Kidney (tissue), 14 donors: ENCODE results near the gene NOXO1. TPM values are rescaled to one million over a fixed set of nuclear protein-coding genes. Genes with fewer than 3 reads are reported as not detected.

Source experiments
- DNase-seq, 5 donors: peaks; one replicate each; pipeline ENCODE4 v3.0.0-alpha.2; 2013 to 2020
- FAIRE-seq: peaks from 2 replicates; lab custom pipeline; 2012; peaks lifted over from hg19 to GRCh38; lab: Jason Lieb, UNC
- H3K27ac ChIP-seq, 2 donors: one replicate each; pipeline ENCODE4 v1.7.0; 2013; ENCODE audit warnings: low read depth in 2 of 2, low read length in 2 of 2, inconsistent platforms in 1 of 2
- H3K27me3 ChIP-seq: one replicate; pipeline ENCODE4 v1.7.1; 2013; ENCODE audit warnings: low read length, inconsistent platforms; ENCODE audit not compliant: control insufficient read depth, insufficient read depth
- H3K36me3 ChIP-seq, 3 donors: one replicate each; pipeline versions ENCODE4 v1.7.0 to v1.7.1; 2013; ENCODE audit warnings: low read length in 3 of 3, control low read depth in 1 of 3, inconsistent platforms in 1 of 3; ENCODE audit not compliant: insufficient read depth in 3 of 3, control insufficient read depth in 2 of 3
- H3K4me1 ChIP-seq, 3 donors: one replicate each; pipeline versions ENCODE4 v1.7.0 to v1.7.1; 2013; ENCODE audit warnings: low read length in 3 of 3, inconsistent platforms in 1 of 3, low read depth in 1 of 3; ENCODE audit not compliant: control insufficient read depth in 2 of 3, insufficient read depth in 2 of 3
- H3K4me3 ChIP-seq, 3 donors: one replicate each; pipeline versions ENCODE4 v1.7.0 to v1.8.1; 2013; ENCODE audit warnings: low read length in 3 of 3, control low read depth in 1 of 3, inconsistent platforms in 1 of 3
- H3K9ac ChIP-seq, 3 donors: one replicate each; pipeline versions ENCODE4 v1.7.0 to v1.7.1; 2013; ENCODE audit warnings: low read length in 3 of 3, control low read depth in 1 of 3, inconsistent platforms in 1 of 3
- H3K9me3 ChIP-seq, 3 donors: one replicate each; pipeline versions ENCODE4 v1.7.0 to v1.7.1; 2013; ENCODE audit warnings: low read length in 3 of 3, control low read depth in 1 of 3, inconsistent platforms in 1 of 3; ENCODE audit not compliant: control insufficient read depth in 2 of 3, insufficient read depth in 1 of 3
- intact Hi-C: fragments of 100-400 bp; cut with DNase I; formaldehyde crosslinking; loops from one replicate; pipeline ENCODE4 v1.11.1; 2022
- polyA plus RNA-seq: library from polyadenylated mRNA; stranded (reverse); fragments of 350-450 nt; fragmentation: Illumina TruSeq; extraction: RNeasy Lipid Tissue Mini Kit (QIAGEN cat#74804); gene quantifications from one replicate; pipeline ENCODE4 v1.2.3, GENCODE V29; 2014; ENCODE audit warnings: low read depth, low replicate concordance; ENCODE audit not compliant: insufficient read depth
- total RNA-seq: library from RNA; stranded (reverse); fragmentation: NEBNext Ultra II Directional; extraction: Animal tissue kit (Norgen Biotek cat#: 25700); gene quantifications from one replicate; pipeline ENCODE4 v1.2.1, GENCODE V29; 2021
- TF ChIP-seq, protein P1 (sequence below): IDR thresholded peaks from 3 replicates; pipeline ENCODE4 v1.5.1; 2012; ENCODE audit warnings: mild to moderate bottlenecking, moderate library complexity, borderline replicate concordance; ENCODE audit not compliant: insufficient read depth; ENCODE audit errors: extremely low read depth
- donor health status: control.
- donor health status: control.
- donor health status: control.
- donor health status: control.
- donor health status: control.
- donor health status: DM: yes; HTN: yes; CAD: no.
- donor health status: Normal renal cell carcinoma (clear cell type).

NOXO1 gene
- total and polyA plus RNA-seq, 2 donors from 2014 or later: 0.57 to 0.58 TPM

DNA sequence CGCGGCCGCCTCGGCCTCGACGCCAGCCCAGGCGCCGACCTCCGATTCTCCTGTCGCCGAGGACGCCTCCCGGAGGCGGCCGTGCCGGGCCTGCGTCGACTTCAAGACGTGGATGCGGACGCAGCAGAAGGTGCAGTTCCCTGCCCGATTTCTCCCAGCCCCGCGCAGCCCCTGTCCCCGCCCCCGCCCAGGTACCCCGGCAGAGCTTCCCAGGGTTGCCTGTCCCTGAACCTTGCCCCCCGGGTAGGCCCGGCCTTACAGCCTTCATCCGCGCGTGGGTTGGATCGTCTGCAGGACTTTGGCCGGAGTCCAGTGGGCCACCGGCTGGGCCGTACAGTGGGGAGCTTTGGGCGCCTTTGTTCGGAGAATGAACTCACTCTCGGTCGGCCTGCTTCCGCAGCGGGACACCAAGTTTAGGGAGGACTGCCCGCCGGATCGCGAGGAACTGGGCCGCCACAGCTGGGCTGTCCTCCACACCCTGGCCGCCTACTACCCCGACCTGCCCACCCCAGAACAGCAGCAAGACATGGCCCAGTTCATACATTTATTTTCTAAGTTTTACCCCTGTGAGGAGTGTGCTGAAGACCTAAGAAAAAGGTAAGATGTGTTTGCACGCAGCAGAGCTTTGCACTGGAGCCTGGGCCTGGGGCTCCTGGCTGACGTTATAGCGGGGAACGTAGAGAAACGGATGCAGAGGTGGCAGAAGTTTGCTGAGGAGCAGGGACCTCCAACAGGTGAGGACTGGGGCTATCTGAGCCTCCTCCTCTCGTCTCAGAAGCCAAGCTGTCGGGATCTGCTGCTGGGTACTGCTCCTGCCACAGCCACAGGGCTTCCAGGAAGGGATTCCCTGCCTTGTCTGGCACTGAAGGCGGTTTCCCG, 3.3 kb upstream of the NOXO1 start:
- TF ChIP-seq, protein P1, sequence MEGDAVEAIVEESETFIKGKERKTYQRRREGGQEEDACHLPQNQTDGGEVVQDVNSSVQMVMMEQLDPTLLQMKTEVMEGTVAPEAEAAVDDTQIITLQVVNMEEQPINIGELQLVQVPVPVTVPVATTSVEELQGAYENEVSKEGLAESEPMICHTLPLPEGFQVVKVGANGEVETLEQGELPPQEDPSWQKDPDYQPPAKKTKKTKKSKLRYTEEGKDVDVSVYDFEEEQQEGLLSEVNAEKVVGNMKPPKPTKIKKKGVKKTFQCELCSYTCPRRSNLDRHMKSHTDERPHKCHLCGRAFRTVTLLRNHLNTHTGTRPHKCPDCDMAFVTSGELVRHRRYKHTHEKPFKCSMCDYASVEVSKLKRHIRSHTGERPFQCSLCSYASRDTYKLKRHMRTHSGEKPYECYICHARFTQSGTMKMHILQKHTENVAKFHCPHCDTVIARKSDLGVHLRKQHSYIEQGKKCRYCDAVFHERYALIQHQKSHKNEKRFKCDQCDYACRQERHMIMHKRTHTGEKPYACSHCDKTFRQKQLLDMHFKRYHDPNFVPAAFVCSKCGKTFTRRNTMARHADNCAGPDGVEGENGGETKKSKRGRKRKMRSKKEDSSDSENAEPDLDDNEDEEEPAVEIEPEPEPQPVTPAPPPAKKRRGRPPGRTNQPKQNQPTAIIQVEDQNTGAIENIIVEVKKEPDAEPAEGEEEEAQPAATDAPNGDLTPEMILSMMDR: no peak
- H3K4me1 ChIP-seq: peaks cover 0 to 21% (median 8%) of the 10 kb centered on the region in 3 donors
- peak overlapping the region in 1 of 2 donors; percentile 51 for H3K27ac ChIP-seq

DNA sequence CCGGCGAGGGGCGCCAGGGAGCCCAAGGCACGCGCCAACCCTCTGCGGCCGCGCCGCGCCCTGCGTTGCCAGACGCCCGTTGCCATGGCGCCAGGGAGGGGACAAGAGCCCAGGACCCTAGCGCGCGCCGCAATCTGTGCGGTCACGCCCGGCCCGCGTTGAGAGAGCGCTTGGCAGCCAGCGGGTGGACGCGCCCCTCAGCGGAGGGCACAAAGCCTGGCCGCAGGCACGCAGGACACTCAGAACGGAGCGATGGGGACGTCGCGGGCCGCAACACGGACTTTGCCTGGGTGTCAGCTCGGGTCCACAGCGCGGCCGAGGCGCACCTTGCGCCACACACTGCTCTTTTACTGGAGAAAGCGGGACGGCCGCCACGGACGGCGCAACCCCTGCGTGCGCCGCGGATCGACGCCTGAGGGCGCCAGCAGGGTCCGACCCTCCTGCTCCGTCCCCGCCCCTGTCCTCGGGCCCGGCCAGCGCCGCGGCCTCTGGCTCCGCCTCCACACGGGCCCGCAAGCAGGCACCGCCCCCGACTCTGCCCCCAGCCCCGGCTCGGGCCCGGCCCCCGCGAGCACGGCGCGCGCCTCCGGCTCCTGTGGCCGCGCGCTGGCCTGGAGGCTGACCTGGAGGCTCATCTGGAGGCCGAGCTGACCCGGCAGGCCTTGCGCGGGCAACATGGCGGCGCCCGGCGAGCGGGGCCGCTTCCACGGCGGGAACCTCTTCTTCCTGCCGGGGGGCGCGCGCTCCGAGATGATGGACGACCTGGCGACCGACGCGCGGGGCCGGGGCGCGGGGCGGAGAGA, 2.5 kb upstream of the NOXO1 start, which contains the start of gene GFER:
Gene GFER (plus strand): TSS at position 650 of the 803 bp plus-strand sequence. CDS start 26 bp downstream, at position 676.
- Histone ChIP-seq H3K36me3 (peaks cover 0 to 12% (median 8%) of the 10 kb centered on the region in 3 donors), H3K9ac (peak within 1 kb of the TSS in 2 of 3 donors; percentile 8 to 67), H3K9me3 (no peaks in the 10 kb centered on the region), H3K27ac (peak within 1 kb of the TSS; percentile 34 to 51), H3K27me3 (peaks cover 37% of the 10 kb centered on the region), H3K4me3 (peak within 1 kb of the TSS; percentile 49 to 67 (median 56)), H3K4me1 (peaks cover 0 to 21% (median 8%) of the 10 kb centered on the region in 3 donors)
- DNase-seq (peak; percentile 92 to 97 (median 96)), FAIRE-seq (no peak)
- TF ChIP-seq, protein P1: peak; percentile 26
- intact Hi-C loops: no loop called here

More for the DNA sequence above, 3.3 kb upstream of the NOXO1 start:
- intact Hi-C loops: no loop called here
- DNase-seq (peak in 3 of 5 donors; percentile 29 to 84 (median 45)), FAIRE-seq (no peak)
- no peaks in the 10 kb centered on the region for H3K9me3 ChIP-seq
- peak overlapping the region; percentile 1 to 67 (median 56) for H3K4me3 ChIP-seq
- H3K9ac ChIP-seq: peak overlapping the region in 2 of 3 donors; percentile 8 to 67
- peaks cover 43% of the 10 kb centered on the region for H3K27me3 ChIP-seq
- H3K36me3 ChIP-seq: peaks cover 0 to 12% (median 8%) of the 10 kb centered on the region in 3 donors

DNA sequence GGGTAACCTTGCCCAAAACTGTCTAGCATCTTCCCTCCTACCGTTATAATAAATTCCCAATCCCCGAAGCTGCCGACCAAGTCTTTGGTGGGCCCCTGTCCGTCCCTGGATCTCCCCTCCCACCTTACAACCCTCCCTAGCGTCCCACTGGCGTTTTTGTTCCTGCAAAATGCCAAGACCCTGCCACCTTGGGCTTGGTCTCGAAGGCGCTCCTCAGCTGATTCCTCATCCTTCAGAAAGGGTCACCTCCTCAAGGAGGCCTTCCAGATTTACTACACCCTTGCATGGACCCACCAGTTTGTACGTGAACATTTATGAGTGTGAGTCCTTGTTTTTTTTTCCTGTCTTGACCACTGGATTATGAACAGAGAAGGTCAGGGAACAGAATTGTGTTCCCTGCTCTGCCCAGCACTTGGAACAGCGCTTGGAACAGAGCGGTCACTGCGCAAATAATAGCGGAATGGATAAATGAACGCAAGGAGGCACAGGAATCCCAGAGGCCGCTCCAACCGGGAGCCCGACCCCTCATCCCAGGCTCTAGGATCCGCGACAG, 1.8 kb upstream of the NOXO1 start:
- no peak overlapping the region for H3K9ac ChIP-seq
- no peak overlapping the region for H3K27ac ChIP-seq
- DNase-seq (no peak), FAIRE-seq (no peak)
- peaks cover 34% of the 10 kb centered on the region for H3K27me3 ChIP-seq
- peak overlapping the region in 2 of 3 donors; percentile 49 to 66 for H3K4me3 ChIP-seq
- H3K9me3 ChIP-seq: no peaks in the 10 kb centered on the region
- intact Hi-C loops: no loop called here
- H3K4me1 ChIP-seq: peaks cover 0 to 18% (median 8%) of the 10 kb centered on the region in 3 donors
- peaks cover 0 to 12% (median 8%) of the 10 kb centered on the region in 3 donors for H3K36me3 ChIP-seq
- TF ChIP-seq, protein P1: no peak
